ENCODE data around the gene LCLAT1.
"Not testable (repeated sequence)": the region's sequence is repeated elsewhere in the genome, so short reads cannot be mapped to it uniquely, and the experiment has no call there.

DNA sequence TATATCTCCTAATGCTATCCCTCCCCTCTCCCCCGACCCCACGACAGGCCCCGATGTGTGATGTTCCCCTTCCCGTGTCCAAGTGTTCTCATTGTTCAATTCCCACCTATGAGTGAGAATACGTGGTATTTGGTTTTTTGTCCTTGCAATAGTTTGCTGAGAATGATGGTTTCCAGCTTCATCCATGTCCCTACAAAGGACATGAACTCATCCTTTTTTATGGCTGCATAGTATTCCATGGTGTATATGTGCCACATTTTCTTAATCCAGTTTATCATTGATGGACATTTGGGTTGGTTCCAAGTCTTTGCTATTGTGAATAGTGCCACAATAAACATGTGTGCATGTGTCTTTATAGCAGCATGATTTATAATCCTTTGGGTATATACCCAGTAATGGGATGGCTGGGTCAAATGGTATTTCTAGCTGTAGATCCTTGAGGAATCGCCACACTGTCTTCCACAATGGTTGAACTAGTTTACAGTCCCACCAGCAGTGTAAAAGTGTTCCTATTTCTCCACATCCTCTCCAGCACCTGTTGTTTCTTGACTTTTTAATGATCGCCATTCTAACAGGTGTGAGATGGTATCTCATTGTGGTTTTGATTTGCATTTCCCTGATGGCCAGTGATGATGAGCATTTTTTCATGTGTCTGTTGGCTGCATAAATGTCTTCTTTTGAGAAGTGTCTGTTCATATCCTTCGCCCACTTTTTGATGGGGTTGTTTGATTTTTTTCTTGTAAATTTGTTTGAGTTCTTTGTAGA, 20.2 kb downstream of the LCLAT1 start:
- not testable (repeated sequence) for TF ChIP-seq CTCF, POLR2AphosphoS5 (IDR thresholded peaks at IDR 0.05)

Data from prostate gland (tissue), 2 donors.